Measurements from ENCODE around the gene DACH1.

Gene DACH1

GRCh38 chr13:71685072-71685471 lies 181.9 kb downstream of the DACH1 start:
- Histone ChIP-seq H4K8ac (ENCODE audit: low read length) (no peak overlapping the region), H3K4me1 (ENCODE audit: control insufficient read depth, insufficient read depth, low read depth, low read length) (no peaks in the 10 kb centered on the region), H3K27ac (ENCODE audit: low read length, poor library complexity, severe bottlenecking) (no peak overlapping the region), H3K18ac (ENCODE audit: low read depth in 1 of 2, low read length in 2 of 2) (no peak overlapping the region), H3K36me3 (ENCODE audit: control insufficient read depth in 1 of 2, insufficient read depth in 2 of 2, low read depth in 1 of 2, low read length in 2 of 2) (no peaks in the 10 kb centered on the region), H2BK5ac (ENCODE audit: low read depth, low read length, poor library complexity, severe bottlenecking) (no peak overlapping the region), H2AK5ac (ENCODE audit: low read length, severe bottlenecking) (no peak overlapping the region), H3K79me1 (replicated peaks; ENCODE audit: low read length, poor library complexity, severe bottlenecking) (no peaks in the 10 kb centered on the region), H2BK120ac (ENCODE audit: low read depth, low read length) (no peak overlapping the region), H4K91ac (ENCODE audit: low read length) (no peak overlapping the region), H3K4ac (ENCODE audit: low read depth in 1 of 2, low read length in 2 of 2) (no peak overlapping the region), H3K27me3 (ENCODE audit: control insufficient read depth in 1 of 2, insufficient read depth in 1 of 2, low read length in 2 of 2) (no peaks in the 10 kb centered on the region), H3K9me3 (ENCODE audit: control insufficient read depth, low read length) (peaks cover 3% of the 10 kb centered on the region), H2AFZ (ENCODE audit: low read depth, low read length) (no peak overlapping the region), H3K9ac (ENCODE audit: low read length) (no peak overlapping the region), H3K4me2 (ENCODE audit: low read length, poor library complexity, severe bottlenecking) (no peak overlapping the region), H2BK15ac (ENCODE audit: low read depth, poor library complexity, severe bottlenecking) (no peak overlapping the region), H2BK12ac (ENCODE audit: low read length in 2 of 2) (no peak overlapping the region), H3K14ac (ENCODE audit: low read length in 2 of 2) (no peak overlapping the region), H3K23ac (ENCODE audit: low read length in 2 of 2) (no peak overlapping the region), H3K4me3 (ENCODE audit: insufficient read depth in 1 of 2, low read depth in 1 of 2, low read length in 2 of 2) (no peak overlapping the region)
- 28% methylated on average over 2 of the region's 3 CpGs for WGBS
- DNase-seq, result no peak

- Histone ChIP-seq H3K4ac (ENCODE audit: low read depth in 1 of 2, low read length in 2 of 2) (no peak overlapping the region), H4K91ac (ENCODE audit: low read length) (no peak overlapping the region), H2AK5ac (ENCODE audit: low read length, severe bottlenecking) (no peak overlapping the region), H3K4me1 (ENCODE audit: control insufficient read depth, insufficient read depth, low read depth, low read length) (no peaks in the 10 kb centered on the region), H2BK5ac (ENCODE audit: low read depth, low read length, poor library complexity, severe bottlenecking) (no peak overlapping the region), H3K4me2 (ENCODE audit: low read length, poor library complexity, severe bottlenecking) (no peak overlapping the region), H3K14ac (ENCODE audit: low read length in 2 of 2) (no peak overlapping the region), H3K4me3 (ENCODE audit: insufficient read depth in 1 of 2, low read depth in 1 of 2, low read length in 2 of 2) (no peak overlapping the region), H2BK12ac (ENCODE audit: low read length in 2 of 2) (no peak overlapping the region), H4K8ac (ENCODE audit: low read length) (no peak overlapping the region), H2BK15ac (ENCODE audit: low read depth, poor library complexity, severe bottlenecking) (no peak overlapping the region), H3K79me1 (replicated peaks; ENCODE audit: low read length, poor library complexity, severe bottlenecking) (no peaks in the 10 kb centered on the region), H3K27ac (ENCODE audit: low read length, poor library complexity, severe bottlenecking) (no peak overlapping the region), H2BK120ac (ENCODE audit: low read depth, low read length) (no peak overlapping the region), H3K9ac (ENCODE audit: low read length) (no peak overlapping the region), H2AFZ (ENCODE audit: low read depth, low read length) (no peak overlapping the region), H3K27me3 (ENCODE audit: control insufficient read depth in 1 of 2, insufficient read depth in 1 of 2, low read length in 2 of 2) (no peaks in the 10 kb centered on the region), H3K23ac (ENCODE audit: low read length in 2 of 2) (no peak overlapping the region), H3K36me3 (ENCODE audit: control insufficient read depth in 1 of 2, insufficient read depth in 2 of 2, low read depth in 1 of 2, low read length in 2 of 2) (no peaks in the 10 kb centered on the region), H3K18ac (ENCODE audit: low read depth in 1 of 2, low read length in 2 of 2) (no peak overlapping the region), H3K9me3 (ENCODE audit: control insufficient read depth, low read length) (peaks cover 3% of the 10 kb centered on the region)
- no peak for DNase-seq
- 82% methylated on average over 3 of the region's 6 CpGs for WGBS
These were observed 184.9 kb downstream of the DACH1 start for GRCh38 chr13:71681901-71682613.

DNA sequence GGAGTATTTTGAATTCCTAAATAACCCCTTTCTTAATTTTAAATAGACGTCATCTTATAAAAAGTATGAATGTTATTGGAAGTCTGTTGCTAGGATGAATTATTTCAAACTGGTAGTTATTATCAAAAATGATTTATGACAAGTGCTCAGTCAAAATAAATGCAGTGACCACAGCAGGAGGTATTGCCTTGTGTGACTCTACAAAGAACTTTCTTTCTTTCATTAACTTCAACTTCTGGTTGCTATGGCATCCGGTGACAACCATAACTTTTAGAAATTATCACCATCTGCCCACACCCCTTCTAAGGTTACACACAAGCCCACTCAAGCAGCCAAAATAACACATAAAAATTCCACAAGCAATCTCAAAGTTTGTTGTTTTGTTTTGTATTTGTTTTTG lies 189.9 kb downstream of the DACH1 start:
- no peaks in the 10 kb centered on the region for H3K36me3 ChIP-seq (ENCODE audit: control insufficient read depth in 1 of 2, insufficient read depth in 2 of 2, low read depth in 1 of 2, low read length in 2 of 2)
- H3K4ac ChIP-seq (ENCODE audit: low read depth in 1 of 2, low read length in 2 of 2), result no peak overlapping the region
- H2AFZ ChIP-seq (ENCODE audit: low read depth, low read length), result no peak overlapping the region
- no peaks in the 10 kb centered on the region for H3K4me1 ChIP-seq (ENCODE audit: control insufficient read depth, insufficient read depth, low read depth, low read length)
- no peaks in the 10 kb centered on the region for H3K9me3 ChIP-seq (ENCODE audit: control insufficient read depth, low read length)
- H3K4me3 ChIP-seq (ENCODE audit: insufficient read depth in 1 of 2, low read depth in 1 of 2, low read length in 2 of 2), result no peak overlapping the region
- H2AK5ac ChIP-seq (ENCODE audit: low read length, severe bottlenecking), result no peak overlapping the region
- H3K23ac ChIP-seq (ENCODE audit: low read length in 2 of 2), result no peak overlapping the region
- no peak overlapping the region for H3K14ac ChIP-seq (ENCODE audit: low read length in 2 of 2)
- WGBS, result 70% methylated on average over 1 of the region's 2 CpGs
- no peak overlapping the region for H3K18ac ChIP-seq (ENCODE audit: low read depth in 1 of 2, low read length in 2 of 2)
- H4K91ac ChIP-seq (ENCODE audit: low read length), result no peak overlapping the region
- no peak overlapping the region for H2BK5ac ChIP-seq (ENCODE audit: low read depth, low read length, poor library complexity, severe bottlenecking)
- no peak overlapping the region for H3K9ac ChIP-seq (ENCODE audit: low read length)
- H2BK12ac ChIP-seq (ENCODE audit: low read length in 2 of 2), result no peak overlapping the region
- no peak overlapping the region for H3K27ac ChIP-seq (ENCODE audit: low read length, poor library complexity, severe bottlenecking)
- no peak overlapping the region for H2BK15ac ChIP-seq (ENCODE audit: low read depth, poor library complexity, severe bottlenecking)
- no peak overlapping the region for H2BK120ac ChIP-seq (ENCODE audit: low read depth, low read length)
- no peak for DNase-seq
- no peak overlapping the region for H4K8ac ChIP-seq (ENCODE audit: low read length)
- no peaks in the 10 kb centered on the region for H3K27me3 ChIP-seq (ENCODE audit: control insufficient read depth in 1 of 2, insufficient read depth in 1 of 2, low read length in 2 of 2)
- H3K79me1 ChIP-seq (replicated peaks; ENCODE audit: low read length, poor library complexity, severe bottlenecking), result no peaks in the 10 kb centered on the region
- H3K4me2 ChIP-seq (ENCODE audit: low read length, poor library complexity, severe bottlenecking), result no peak overlapping the region

DNA sequence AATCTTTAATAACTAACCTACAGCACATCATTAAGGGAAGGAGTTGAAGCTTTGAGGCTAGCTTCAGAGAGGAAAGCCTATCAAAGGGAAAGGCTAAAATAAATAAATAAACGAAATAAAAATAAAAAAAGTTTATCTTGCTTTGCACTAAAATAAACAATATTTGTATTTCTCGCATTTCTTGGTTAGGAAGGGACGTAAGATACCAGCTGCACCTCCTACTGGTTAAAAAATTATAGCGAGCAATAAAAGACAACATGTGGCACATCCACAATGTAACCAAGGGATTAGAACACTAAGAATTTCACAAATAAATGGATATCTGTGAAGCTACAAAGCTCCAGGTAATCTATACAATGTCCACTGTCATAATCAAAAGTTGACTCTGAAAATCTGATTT lies 194.5 kb downstream of the DACH1 start:
- Histone ChIP-seq H2BK15ac (ENCODE audit: low read depth, poor library complexity, severe bottlenecking) (no peak overlapping the region), H3K4me2 (ENCODE audit: low read length, poor library complexity, severe bottlenecking) (no peak overlapping the region), H3K79me1 (replicated peaks; ENCODE audit: low read length, poor library complexity, severe bottlenecking) (no peaks in the 10 kb centered on the region), H3K14ac (ENCODE audit: low read length in 2 of 2) (no peak overlapping the region), H3K27ac (ENCODE audit: low read length, poor library complexity, severe bottlenecking) (no peak overlapping the region), H2BK12ac (ENCODE audit: low read length in 2 of 2) (no peak overlapping the region), H4K91ac (ENCODE audit: low read length) (no peak overlapping the region), H3K4me3 (ENCODE audit: insufficient read depth in 1 of 2, low read depth in 1 of 2, low read length in 2 of 2) (no peak overlapping the region), H2AFZ (ENCODE audit: low read depth, low read length) (no peak overlapping the region), H3K4ac (ENCODE audit: low read depth in 1 of 2, low read length in 2 of 2) (no peak overlapping the region), H3K27me3 (ENCODE audit: control insufficient read depth in 1 of 2, insufficient read depth in 1 of 2, low read length in 2 of 2) (no peaks in the 10 kb centered on the region), H3K18ac (ENCODE audit: low read depth in 1 of 2, low read length in 2 of 2) (no peak overlapping the region), H2BK120ac (ENCODE audit: low read depth, low read length) (no peak overlapping the region), H2AK5ac (ENCODE audit: low read length, severe bottlenecking) (no peak overlapping the region), H3K4me1 (ENCODE audit: control insufficient read depth, insufficient read depth, low read depth, low read length) (no peaks in the 10 kb centered on the region), H4K8ac (ENCODE audit: low read length) (no peak overlapping the region), H3K9me3 (ENCODE audit: control insufficient read depth, low read length) (no peaks in the 10 kb centered on the region), H3K23ac (ENCODE audit: low read length in 2 of 2) (no peak overlapping the region), H3K9ac (ENCODE audit: low read length) (no peak overlapping the region), H2BK5ac (ENCODE audit: low read depth, low read length, poor library complexity, severe bottlenecking) (no peak overlapping the region), H3K36me3 (ENCODE audit: control insufficient read depth in 1 of 2, insufficient read depth in 2 of 2, low read depth in 1 of 2, low read length in 2 of 2) (no peaks in the 10 kb centered on the region)
- 86% methylated on average over 3 of the region's 4 CpGs for WGBS
- no peak for DNase-seq

Measured in mesenchymal stem cell (in vitro differentiated cells and primary cell).